Mammary epithelial cell (primary cell): ENCODE data around the gene DOCK8.

Experiments
- EZH2 ChIP-seq: IDR thresholded peaks from 2 replicates; pipeline ENCODE4 v1.6.1; 2012; ENCODE audit warnings: low read length, inconsistent platforms, borderline replicate concordance
- TF ChIP-seq, protein P1 (sequence below), 2 donors: IDR thresholded peaks in 1 of 2; conservative IDR thresholded peaks in 1 of 2; 2 replicates each; pipeline ENCODE4 v1.5.1; 2011 to 2012; ENCODE audit warnings: inconsistent platforms in 2 of 2, low read length in 2 of 2, mild to moderate bottlenecking in 2 of 2, control low read depth in 1 of 2, low read depth in 1 of 2; ENCODE audit not compliant: insufficient read depth in 1 of 2; ENCODE audit errors: extremely low read depth in 1 of 2

DNA sequence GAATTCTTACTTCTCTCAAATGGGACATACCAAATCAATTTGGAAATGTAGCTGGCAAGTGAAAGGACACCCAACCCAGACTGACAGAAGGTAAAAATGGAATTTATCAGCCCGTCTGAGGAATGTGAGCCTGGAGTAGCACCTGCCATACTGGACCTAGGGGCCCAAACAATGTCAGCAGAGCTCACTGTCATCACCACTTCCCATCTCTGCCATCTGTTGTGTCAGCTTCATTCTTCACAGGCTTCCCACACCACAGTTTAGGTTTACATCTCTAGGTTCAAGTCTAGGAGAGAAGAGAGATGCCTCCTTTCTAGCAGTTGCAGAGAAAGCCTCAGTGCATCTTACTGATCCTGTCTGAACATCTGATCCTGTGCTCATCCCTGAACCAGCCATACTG, 222.4 kb downstream of the DOCK8 start:
- TF ChIP-seq, protein P1, sequence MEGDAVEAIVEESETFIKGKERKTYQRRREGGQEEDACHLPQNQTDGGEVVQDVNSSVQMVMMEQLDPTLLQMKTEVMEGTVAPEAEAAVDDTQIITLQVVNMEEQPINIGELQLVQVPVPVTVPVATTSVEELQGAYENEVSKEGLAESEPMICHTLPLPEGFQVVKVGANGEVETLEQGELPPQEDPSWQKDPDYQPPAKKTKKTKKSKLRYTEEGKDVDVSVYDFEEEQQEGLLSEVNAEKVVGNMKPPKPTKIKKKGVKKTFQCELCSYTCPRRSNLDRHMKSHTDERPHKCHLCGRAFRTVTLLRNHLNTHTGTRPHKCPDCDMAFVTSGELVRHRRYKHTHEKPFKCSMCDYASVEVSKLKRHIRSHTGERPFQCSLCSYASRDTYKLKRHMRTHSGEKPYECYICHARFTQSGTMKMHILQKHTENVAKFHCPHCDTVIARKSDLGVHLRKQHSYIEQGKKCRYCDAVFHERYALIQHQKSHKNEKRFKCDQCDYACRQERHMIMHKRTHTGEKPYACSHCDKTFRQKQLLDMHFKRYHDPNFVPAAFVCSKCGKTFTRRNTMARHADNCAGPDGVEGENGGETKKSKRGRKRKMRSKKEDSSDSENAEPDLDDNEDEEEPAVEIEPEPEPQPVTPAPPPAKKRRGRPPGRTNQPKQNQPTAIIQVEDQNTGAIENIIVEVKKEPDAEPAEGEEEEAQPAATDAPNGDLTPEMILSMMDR (conservative IDR thresholded peaks at IDR 0.05 in 1 of 2, IDR thresholded peaks at IDR 0.05 in 1 of 2; ENCODE audit: extremely low read depth in 1 of 2, insufficient read depth in 1 of 2, low read depth in 1 of 2, low read length in 2 of 2), result no peak
- no peak for TF ChIP-seq EZH2
